NCI-H2171 (cell line): ENCODE measurements around the gene MAPRE3.

Experiments used
- DNase-seq: peaks from one replicate; lab custom pipeline; 2025; lab: John Stamatoyannopoulos, UW

The MAPRE3 gene

DNA sequence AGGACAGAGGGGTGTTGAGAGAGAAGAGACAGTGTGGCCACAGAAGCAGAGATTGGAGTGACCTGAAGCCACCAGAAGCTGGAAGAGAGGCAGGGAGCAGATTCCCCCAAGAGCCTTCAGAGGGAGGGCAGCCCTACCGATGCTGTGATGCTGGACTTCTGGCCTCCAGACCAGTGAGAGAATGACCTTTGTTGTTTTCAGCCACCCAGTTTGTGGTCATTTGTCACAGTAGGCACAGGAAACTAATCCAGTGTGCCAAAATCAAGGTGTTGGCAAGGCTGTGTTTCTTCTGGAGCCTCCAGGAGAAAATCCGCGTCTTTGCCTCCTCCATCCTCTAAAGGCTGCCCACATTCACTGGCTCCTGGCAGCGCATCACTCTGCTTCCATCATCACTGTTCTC is 15.4 kb downstream of the MAPRE3 start:
- DNase-seq: no peak

- no peak for DNase-seq
These were observed 16.1 kb downstream of the MAPRE3 start for GRCh38 chr2:26986576-26986975.

DNA sequence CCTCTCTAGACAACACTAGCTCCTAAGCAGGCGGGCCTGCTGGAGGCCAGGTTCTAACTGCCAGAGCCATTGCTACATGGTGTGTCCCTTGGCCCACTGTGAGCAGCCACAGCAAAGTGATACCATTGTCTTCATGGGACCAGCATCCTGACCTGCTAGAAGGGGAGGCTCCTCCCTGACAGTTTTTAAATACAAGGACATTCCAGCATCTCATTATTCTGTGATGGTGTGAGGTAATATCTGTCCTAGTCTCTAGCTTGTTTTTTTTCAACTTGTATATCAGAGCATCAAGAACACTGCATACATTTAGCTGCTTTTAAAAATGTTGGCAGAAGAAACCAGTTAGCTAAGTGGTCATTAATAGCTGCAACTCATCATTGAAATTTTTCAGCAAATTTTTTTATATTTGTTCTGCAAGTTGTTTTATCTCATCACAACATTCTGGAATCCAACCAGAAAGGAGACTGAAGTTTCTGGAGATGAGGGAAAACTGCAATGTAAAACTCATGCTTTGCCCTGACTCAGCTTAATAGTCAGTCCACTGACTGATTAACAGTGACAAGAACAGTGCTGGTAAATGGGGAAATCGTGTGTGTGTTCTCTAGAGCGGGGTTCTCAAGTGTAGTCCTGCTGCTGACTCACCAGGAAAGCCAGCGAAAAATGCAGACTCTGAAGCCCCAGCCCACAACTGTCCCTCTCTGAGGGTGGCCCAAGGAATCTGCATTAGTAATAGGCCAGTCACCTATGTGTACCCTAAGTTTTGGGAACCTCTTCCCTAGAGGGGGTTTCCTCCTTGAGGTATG is 17.8 kb downstream of the MAPRE3 start:
- no peak for DNase-seq

DNA sequence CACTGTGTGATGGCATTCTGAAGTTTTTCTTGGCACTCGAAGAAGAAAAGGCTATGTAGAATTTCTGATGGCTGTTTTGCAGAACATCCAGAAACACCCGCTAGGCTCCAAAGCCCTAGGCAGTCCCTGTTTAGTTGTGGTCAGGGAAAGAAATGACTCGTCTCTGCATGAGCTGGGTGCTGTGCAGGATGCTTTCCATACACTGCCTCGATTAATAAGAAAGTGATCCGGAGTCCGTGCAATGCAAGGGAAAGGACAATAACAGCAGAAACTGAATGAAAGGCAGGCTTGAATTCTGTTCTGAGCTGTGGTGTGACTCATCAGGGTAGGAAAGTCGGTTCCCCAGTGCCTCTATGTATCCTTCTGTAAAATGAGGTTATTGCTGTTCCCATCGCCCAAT is 18.7 kb downstream of the MAPRE3 start:
- DNase-seq: no peak

GRCh38 chr2:26991717-26992116 is 21.3 kb downstream of the MAPRE3 start:
- no peak for DNase-seq

DNA sequence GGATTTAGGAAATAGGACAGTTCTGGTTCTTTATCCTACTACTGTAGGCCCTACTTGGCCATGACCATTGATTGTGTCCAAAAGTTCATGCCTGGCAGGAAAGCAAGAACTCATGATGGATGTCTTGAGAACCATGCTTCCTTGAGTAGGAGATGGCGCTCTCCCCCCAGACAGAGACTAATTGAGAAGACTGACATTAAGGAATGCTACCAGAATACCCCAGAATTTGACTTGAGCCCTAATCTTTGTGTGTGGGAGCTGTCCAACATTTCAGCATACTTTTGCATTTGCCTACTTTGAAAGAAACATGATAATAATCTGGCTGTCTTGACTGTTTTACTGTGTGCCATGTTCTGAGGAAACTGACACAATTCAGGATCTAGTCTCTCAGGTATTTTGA is 23.3 kb downstream of the MAPRE3 start:
- no peak for DNase-seq

DNA sequence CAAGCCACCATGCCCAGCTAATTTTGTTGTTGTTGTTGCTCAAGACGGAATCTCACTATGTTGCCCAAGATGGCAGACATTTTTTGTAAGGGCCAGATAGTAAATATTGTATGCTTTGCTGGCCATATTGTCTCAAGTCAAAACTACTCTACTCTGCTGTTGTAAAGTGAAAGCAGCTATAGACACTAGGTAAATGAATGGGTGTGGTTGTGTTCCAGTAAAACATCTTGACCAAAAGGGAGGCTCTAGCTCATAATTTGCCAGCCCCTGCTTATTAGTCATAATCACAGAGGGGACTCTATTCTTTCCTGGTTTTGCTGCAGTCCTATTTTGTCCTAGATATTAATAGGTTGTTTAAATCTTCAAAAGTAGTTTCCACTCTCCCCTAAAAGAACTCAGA is 24.5 kb downstream of the MAPRE3 start:
- no peak for DNase-seq

DNA sequence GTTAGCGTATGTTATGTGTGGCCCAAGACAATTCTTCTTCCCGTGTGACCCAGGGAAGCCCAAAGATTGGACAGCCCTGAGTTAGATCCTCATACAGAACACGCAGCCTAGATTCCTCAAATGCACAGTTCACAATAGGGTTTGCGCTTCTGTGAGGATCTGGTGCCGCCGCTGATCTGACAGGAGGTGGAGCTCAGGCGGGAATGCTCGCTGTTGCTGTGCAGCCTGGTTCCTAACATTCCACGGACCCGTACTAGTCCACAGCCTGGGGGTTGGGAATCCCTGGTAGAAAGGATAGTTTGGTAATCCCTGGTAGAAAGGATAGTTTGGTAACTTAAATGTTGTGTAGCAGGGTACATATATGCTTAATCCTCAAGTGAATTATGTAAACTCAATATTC is 27.0 kb downstream of the MAPRE3 start:
- DNase-seq: no peak

GRCh38 chr2:26998323-26998722 is 27.9 kb downstream of the MAPRE3 start:
- no peak for DNase-seq

- no peak for DNase-seq
These were observed 29.8 kb downstream of the MAPRE3 start for GRCh38 chr2:27000228-27000627.

DNA sequence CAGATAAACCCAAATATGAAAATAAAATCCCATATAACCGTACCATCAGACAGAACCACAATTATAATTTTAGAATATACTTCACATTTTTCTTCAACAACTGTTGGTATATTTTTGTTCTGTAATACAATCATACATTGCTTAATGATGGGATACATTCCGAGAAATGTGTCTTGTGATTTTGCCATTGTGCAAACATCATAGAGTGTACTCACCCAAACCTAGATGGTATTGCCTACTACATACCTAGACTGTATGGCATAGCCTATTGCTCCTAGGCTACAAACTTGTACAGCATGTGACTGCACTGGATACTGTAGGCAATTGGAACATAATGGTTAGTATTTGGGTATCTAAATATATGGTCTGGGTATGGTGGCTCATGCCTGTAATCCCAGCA is 30.6 kb downstream of the MAPRE3 start:
- no peak for DNase-seq

DNA sequence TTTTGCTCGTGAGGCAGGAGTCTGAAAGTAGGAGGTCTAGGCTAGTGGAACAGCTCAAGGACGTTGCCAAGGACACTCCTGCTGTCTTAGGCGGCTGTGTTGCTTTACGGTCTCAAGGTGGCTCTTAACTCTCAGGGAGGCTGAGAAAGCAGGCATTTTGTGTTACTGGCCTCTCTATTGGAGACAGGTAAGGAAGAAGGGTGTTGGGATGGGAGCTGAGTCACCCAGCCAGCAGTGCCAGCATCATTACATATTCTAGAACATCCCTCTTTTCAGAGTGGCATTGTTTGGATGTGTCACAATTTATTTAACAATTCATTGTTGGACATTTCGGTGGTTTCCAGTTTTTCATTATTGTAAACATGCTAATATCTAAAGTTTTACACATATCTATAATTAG is 31.5 kb downstream of the MAPRE3 start:
- DNase-seq: no peak

DNA sequence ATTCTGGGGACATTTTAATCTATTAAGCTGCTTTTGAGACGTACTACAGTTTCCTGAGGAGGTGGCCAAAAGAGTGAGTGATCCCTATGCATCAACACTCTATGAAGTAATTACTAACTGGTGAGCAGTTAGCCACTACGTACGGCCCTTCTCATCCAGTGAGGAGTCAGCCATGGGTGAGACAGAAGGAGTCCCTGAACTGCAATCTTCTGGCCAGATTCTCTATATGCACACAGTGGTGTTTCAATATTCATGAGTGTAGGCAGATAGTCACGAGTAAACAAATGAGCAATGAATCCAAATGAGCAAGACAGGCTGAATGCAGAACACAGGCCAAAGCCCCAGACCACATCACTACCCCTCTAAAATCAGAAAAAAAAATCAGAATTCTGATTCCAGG is 32.6 kb downstream of the MAPRE3 start:
- DNase-seq: no peak

DNA sequence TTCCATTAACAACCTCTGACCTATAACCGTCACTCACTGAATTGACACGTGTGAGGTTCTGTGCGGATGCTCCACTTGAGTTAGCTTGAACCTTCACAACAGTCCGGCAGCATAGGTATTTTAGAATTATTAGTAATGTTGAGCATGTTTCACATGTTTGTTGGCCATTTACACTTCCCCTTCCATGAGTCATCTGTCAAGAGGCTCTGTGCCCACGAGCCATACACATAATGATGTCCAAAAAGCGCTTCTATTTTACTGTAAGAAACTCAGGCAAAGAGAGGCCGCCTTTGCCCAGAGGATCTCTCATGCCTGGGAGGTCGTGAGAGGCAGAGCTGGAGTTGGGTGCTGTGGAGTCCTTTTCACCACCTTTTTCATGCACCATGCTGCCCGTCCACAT is 33.4 kb downstream of the MAPRE3 start:
- DNase-seq: no peak

DNA sequence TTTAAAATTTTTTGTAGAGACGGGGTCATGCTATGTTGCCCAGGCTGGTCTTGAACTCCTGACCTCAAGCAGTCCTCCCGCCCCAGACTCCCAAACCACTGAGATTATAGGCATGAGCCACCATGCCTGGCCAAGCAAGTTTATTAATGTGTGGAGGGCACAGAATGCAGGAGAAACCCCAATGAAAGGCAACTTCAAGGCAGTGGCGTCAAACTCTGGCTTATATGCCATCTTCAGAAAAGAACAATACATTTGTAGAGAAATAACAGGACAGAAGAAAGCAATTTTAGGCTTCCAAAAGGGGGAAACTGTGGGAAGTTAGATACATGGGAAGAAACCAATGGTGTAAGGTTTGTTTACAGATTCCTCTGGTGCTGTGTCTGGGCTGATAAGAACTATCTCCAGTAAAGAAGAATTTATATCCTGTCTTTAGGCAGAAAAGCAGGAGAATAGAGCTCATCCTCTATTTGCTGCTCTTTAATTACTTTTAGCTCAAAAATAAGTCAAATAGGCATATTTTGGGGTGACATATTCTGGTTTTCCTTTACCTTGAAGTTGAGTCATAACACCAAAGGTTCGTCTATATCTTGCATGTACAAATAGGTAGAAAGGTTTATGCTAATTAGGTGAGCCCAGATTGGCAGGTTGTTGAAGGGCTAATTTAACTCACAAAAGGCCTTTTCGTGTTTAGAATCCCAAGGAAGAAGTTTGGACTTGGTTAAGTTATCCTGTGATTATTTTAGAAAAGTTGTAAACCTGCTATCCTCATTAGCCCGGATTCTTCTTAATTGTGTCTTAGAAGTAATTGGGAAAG is 36.4 kb downstream of the MAPRE3 start:
- no peak for DNase-seq

GRCh38 chr2:27007416-27008374 is 37.3 kb downstream of the MAPRE3 start:
- DNase-seq: no peak

DNA sequence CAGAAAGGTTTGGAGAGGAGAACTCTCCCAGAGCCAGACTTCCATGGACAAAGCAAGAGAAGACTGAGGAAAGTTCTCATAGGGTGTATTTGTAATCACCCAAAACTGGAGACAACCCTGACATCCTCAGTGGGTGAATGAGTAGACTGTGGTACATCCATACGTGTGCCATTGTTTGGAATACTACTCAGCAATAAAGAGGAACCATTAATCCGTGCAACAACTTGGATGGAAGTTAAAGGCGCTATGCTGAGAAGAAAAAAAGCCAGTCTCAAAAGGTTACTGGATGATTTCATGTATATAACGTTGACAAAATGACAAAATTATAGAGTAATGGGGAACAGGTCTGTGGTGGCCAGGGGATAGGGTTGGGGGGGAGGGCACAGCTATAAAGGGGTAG is 38.2 kb downstream of the MAPRE3 start:
- no peak for DNase-seq

GRCh38 chr2:27009083-27009482 is 38.6 kb downstream of the MAPRE3 start:
- DNase-seq: no peak

DNA sequence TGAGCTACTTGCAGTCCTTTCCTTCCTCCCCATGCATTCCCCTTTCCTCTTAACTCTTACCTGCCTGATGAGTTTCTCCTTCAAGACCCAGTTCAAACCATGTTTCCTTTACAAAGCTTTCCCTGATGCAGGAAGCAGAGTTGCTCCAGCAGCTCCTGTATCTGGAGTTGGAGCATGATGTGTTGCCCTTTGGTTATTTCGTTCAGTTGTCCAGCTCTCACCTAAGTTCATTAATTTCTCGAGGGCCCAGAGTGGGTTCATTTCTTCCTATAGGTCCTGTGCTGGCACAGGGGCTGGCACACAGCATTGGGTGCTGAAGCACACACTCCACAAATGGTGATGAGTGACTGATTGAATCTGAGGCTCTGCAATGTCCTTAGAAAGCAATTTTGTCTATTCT is 39.3 kb downstream of the MAPRE3 start:
- no peak for DNase-seq

GRCh38 chr2:27010139-27010538 is 39.7 kb downstream of the MAPRE3 start:
- DNase-seq: no peak

DNA sequence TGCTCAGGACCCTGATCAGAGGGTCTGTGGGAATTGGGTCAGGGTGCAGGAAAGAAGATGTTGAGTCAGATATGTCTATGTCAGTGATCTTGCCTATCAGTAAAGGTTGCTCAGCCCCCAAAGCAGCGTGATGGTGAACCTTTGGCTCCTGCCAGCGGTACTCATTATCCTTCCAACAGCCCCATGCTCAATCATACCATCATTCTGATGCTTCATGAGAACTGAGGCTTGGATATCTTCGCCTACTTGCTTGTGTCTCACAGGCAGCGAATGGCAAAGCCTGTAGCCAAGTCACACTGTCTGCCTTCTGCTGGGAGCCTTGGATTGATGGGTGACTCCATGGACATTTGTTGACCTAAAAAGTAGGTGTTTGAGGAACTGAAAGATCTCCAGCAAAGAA is 43.3 kb downstream of the MAPRE3 start:
- no peak for DNase-seq

GRCh38 chr2:27014771-27015433 is 44.5 kb downstream of the MAPRE3 start:
- DNase-seq: no peak
